Cardiac fibroblast (primary cell): ENCODE results near the gene FAM78A.
A peak's percentile ranks its signal among the peaks of the same experiment; 100 is the strongest.
"Not testable (repeated sequence)": the region's sequence is repeated elsewhere in the genome, so short reads cannot be mapped to it uniquely, and the experiment has no call there.

Experiments used
- DNase-seq, 2 donors: peaks; one replicate each; pipeline versions ENCODE4 v3.0.0 to v3.0.0-alpha.2; 2010; ENCODE audit warnings: low read depth in 2 of 2
- H3K4me3 ChIP-seq, 2 donors: replicated peaks in 1 of 2; 1 replicate in 1 of 2; 2 replicates in 1 of 2; pipeline ENCODE4 v1.5.1; 2011; ENCODE audit warnings: low read depth in 2 of 2, low read length in 2 of 2, mild to moderate bottlenecking in 2 of 2, moderate library complexity in 1 of 2
- CTCF ChIP-seq: IDR thresholded peaks from one replicate; pipeline ENCODE4 v1.5.1; 2011; ENCODE audit warnings: low read depth, mild to moderate bottlenecking, low read length, inconsistent platforms

Gene FAM78A

GRCh38 chr9:131270171-131271015, 5.9 kb downstream of the FAM78A start:
- TF ChIP-seq CTCF, result no peak
- no peak overlapping the region for H3K4me3 ChIP-seq

GRCh38 chr9:131266266-131267229, 9.8 kb downstream of the FAM78A start:
- no peak for TF ChIP-seq CTCF
- no peak overlapping the region for H3K4me3 ChIP-seq
- no peak for DNase-seq

More at GRCh38 chr9:131270171-131271015, 5.9 kb downstream of the FAM78A start:
- DNase-seq, result peak; percentile 28 to 30

- H3K4me3 ChIP-seq, result no peak overlapping the region
- no peak for DNase-seq
- TF ChIP-seq CTCF, result no peak
Measured at GRCh38 chr9:131264231-131264630, 12.1 kb downstream of the FAM78A start.

- H3K4me3 ChIP-seq, result no peak overlapping the region
- no peak for DNase-seq
- TF ChIP-seq CTCF, result no peak
Measured at GRCh38 chr9:131263701-131264100, 12.6 kb downstream of the FAM78A start.

- not testable (repeated sequence) for H3K4me3 ChIP-seq, DNase-seq
Measured at GRCh38 chr9:131263033-131263343, 13.3 kb downstream of the FAM78A start.

GRCh38 chr9:131262327-131263032, 13.8 kb downstream of the FAM78A start:
- H3K4me3 ChIP-seq, result no peak overlapping the region
- TF ChIP-seq CTCF, result no peak
- no peak for DNase-seq
